ENCODE data around the gene SULF2.
A peak's percentile ranks its signal among the peaks of the same experiment; 100 is the strongest.

Gene SULF2

GRCh38 chr20:47760686-47761481 lies 24.4 kb downstream of the SULF2 start:
- Histone ChIP-seq H3K36me3 (peaks cover 14% of the 10 kb centered on the region), H3K4me3 (ENCODE audit: low read depth, low read length) (no peak overlapping the region), H3K4me1 (peaks cover 25% of the 10 kb centered on the region), H3K27me3 (no peaks in the 10 kb centered on the region), H3K9me3 (no peaks in the 10 kb centered on the region)
- no peak for DNase-seq
- TF ChIP-seq CTCF (IDR thresholded peaks at IDR 0.05; ENCODE audit: low read depth, low read length), result no peak

GRCh38 chr20:47758517-47759450 lies 26.5 kb downstream of the SULF2 start:
- H3K4me1 ChIP-seq, result peaks cover 31% of the 10 kb centered on the region
- TF ChIP-seq CTCF (IDR thresholded peaks at IDR 0.05; ENCODE audit: low read depth, low read length), result no peak
- no peak overlapping the region for H3K4me3 ChIP-seq (ENCODE audit: low read depth, low read length)
- peaks cover 20% of the 10 kb centered on the region for H3K36me3 ChIP-seq
- no peak for DNase-seq
- no peaks in the 10 kb centered on the region for H3K9me3 ChIP-seq
- no peaks in the 10 kb centered on the region for H3K27me3 ChIP-seq

GRCh38 chr20:47757145-47758035 lies 27.9 kb downstream of the SULF2 start:
- DNase-seq, result no peak
- Histone ChIP-seq H3K36me3 (peaks cover 23% of the 10 kb centered on the region), H3K4me1 (peaks cover 27% of the 10 kb centered on the region), H3K9me3 (no peaks in the 10 kb centered on the region), H3K27me3 (no peaks in the 10 kb centered on the region), H3K4me3 (ENCODE audit: low read depth, low read length) (no peak overlapping the region)
- no peak for TF ChIP-seq CTCF (IDR thresholded peaks at IDR 0.05; ENCODE audit: low read depth, low read length)

GRCh38 chr20:47754946-47755652 lies 30.2 kb downstream of the SULF2 start:
- Histone ChIP-seq H3K4me3 (ENCODE audit: low read depth, low read length) (no peak overlapping the region), H3K27me3 (no peaks in the 10 kb centered on the region), H3K36me3 (peaks cover 32% of the 10 kb centered on the region), H3K4me1 (peaks cover 19% of the 10 kb centered on the region), H3K9me3 (no peaks in the 10 kb centered on the region)
- no peak for DNase-seq
- no peak for TF ChIP-seq CTCF (IDR thresholded peaks at IDR 0.05; ENCODE audit: low read depth, low read length)

GRCh38 chr20:47754388-47754715 lies 30.9 kb downstream of the SULF2 start:
- Histone ChIP-seq H3K27me3 (no peaks in the 10 kb centered on the region), H3K36me3 (peaks cover 32% of the 10 kb centered on the region), H3K9me3 (no peaks in the 10 kb centered on the region), H3K4me3 (ENCODE audit: low read depth, low read length) (peak overlapping the region; percentile 23), H3K4me1 (peaks cover 25% of the 10 kb centered on the region)
- DNase-seq, result peak; percentile 35
- TF ChIP-seq CTCF (IDR thresholded peaks at IDR 0.05; ENCODE audit: low read depth, low read length), result no peak

Measured in BE2C (cell line).